ENCODE measurements around the gene MYMX. TPM values are rescaled to one million over a fixed set of nuclear protein-coding genes. Genes with fewer than 3 reads are reported as not detected.
"Not testable (repeated sequence)": the region's sequence is repeated elsewhere in the genome, so short reads cannot be mapped to it uniquely, and the experiment has no call there.

MYMX gene
- total RNA-seq, 1 donor from 2014 or later, result not detected

DNA sequence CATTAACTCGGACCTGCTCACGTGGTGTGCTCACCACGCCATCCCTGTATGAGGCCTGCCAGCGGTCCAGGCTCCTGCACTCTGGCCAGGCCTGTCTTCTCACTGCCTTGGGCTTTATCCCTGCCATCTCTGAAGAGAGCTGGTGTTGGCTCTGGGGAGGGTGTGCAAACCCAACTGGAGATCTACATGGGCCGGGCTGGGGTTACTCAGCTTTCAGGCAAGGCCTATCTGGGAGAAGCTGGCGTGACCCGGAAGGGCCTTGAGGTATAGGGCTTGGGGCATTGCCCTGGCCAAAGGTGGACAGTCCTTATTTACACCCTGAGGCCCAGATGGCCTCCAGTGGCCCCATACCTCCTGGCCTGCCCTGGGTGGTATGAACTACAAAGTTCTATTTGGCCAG is 11.7 kb downstream of the MYMX start:
- Mint-ChIP-seq H3K36me3 (ENCODE audit: low read depth) (no peaks in the 10 kb centered on the region), H3K4me1 (peaks cover 8% of the 10 kb centered on the region), H3K9me3 (no peaks in the 10 kb centered on the region), H3K27me3 (no peaks in the 10 kb centered on the region), H3K27ac (no peak overlapping the region), H3K4me3 (no peak overlapping the region)
- intact Hi-C loops (cut with micrococcal nuclease), result no loop called here
- ChIA-PET CTCF (interaction anchor here (1.4 kb wide), 1 partner anchor 39 kb away, joined by 3 read pairs; no protein-coding TSS in a partner anchor), POLR2A (no interaction called here)
- DNase-seq (no peak), ATAC-seq (ENCODE audit: low read depth) (no peak)
- TF ChIP-seq, protein P1, sequence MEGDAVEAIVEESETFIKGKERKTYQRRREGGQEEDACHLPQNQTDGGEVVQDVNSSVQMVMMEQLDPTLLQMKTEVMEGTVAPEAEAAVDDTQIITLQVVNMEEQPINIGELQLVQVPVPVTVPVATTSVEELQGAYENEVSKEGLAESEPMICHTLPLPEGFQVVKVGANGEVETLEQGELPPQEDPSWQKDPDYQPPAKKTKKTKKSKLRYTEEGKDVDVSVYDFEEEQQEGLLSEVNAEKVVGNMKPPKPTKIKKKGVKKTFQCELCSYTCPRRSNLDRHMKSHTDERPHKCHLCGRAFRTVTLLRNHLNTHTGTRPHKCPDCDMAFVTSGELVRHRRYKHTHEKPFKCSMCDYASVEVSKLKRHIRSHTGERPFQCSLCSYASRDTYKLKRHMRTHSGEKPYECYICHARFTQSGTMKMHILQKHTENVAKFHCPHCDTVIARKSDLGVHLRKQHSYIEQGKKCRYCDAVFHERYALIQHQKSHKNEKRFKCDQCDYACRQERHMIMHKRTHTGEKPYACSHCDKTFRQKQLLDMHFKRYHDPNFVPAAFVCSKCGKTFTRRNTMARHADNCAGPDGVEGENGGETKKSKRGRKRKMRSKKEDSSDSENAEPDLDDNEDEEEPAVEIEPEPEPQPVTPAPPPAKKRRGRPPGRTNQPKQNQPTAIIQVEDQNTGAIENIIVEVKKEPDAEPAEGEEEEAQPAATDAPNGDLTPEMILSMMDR (IDR thresholded peaks at IDR 0.05), result no peak

DNA sequence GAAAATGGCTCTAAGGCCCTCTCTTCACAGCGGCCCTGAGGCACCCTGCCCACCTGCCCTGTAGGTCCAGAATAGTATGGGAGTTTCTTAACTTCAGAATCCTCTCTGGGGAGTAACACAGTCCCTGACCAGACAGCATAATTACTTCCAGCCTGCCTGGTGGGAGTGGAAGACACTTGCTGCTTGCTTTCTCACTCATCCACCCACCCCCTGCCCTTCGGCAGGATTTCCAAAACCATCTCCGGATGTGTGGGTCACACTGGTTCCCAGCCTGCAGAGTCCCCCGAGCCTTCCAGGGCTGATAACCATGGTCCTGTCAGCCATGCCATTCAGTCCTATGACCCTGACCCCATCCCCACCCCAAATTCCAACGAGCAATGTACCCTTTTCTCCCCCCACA is 12.1 kb downstream of the MYMX start:
- intact Hi-C loops (cut with micrococcal nuclease), result no loop called here
- TF ChIP-seq, protein P1 (IDR thresholded peaks at IDR 0.05), result no peak
- Mint-ChIP-seq H3K36me3 (ENCODE audit: low read depth) (peaks cover 2% of the 10 kb centered on the region), H3K4me3 (no peak overlapping the region), H3K27ac (no peak overlapping the region), H3K27me3 (no peaks in the 10 kb centered on the region), H3K4me1 (peaks cover 8% of the 10 kb centered on the region), H3K9me3 (no peaks in the 10 kb centered on the region)
- ATAC-seq (ENCODE audit: low read depth) (no peak), DNase-seq (no peak)
- ChIA-PET POLR2A (no interaction called here), CTCF (no interaction called here)

DNA sequence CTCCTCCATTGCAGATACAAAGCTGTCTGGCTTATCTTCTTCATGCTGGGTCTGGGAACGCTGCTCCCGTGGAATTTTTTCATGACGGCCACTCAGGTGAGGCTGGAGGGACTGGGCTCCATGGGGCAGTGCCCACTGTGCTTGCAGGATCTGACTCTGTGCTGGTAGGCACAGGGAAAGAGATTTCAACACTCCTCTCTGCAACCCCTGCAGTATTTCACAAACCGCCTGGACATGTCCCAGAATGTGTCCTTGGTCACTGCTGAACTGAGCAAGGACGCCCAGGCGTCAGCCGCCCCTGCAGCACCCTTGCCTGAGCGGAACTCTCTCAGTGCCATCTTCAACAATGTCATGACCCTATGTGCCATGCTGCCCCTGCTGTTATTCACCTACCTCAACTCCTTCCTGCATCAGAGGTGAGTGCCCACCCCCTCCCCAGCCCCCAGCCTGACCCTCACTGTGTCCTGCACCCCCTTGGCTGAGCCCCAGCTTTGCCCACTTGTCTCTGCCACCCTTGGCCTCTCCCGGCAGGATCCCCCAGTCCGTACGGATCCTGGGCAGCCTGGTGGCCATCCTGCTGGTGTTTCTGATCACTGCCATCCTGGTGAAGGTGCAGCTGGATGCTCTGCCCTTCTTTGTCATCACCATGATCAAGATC is 12.8 kb downstream of the MYMX start:
- no peak overlapping the region for H3K27ac Mint-ChIP-seq
- peaks cover 2% of the 10 kb centered on the region for H3K36me3 Mint-ChIP-seq (ENCODE audit: low read depth)
- H3K4me3 Mint-ChIP-seq, result no peak overlapping the region
- peaks cover 2% of the 10 kb centered on the region for H3K4me1 Mint-ChIP-seq
- TF ChIP-seq, protein P1 (IDR thresholded peaks at IDR 0.05), result no peak
- ChIA-PET CTCF (no interaction called here), POLR2A (no interaction called here)
- intact Hi-C loops (cut with micrococcal nuclease), result no loop called here
- DNase-seq, result no peak
- H3K9me3 Mint-ChIP-seq, result no peaks in the 10 kb centered on the region
- no peaks in the 10 kb centered on the region for H3K27me3 Mint-ChIP-seq
- no peak for ATAC-seq (ENCODE audit: low read depth)

DNA sequence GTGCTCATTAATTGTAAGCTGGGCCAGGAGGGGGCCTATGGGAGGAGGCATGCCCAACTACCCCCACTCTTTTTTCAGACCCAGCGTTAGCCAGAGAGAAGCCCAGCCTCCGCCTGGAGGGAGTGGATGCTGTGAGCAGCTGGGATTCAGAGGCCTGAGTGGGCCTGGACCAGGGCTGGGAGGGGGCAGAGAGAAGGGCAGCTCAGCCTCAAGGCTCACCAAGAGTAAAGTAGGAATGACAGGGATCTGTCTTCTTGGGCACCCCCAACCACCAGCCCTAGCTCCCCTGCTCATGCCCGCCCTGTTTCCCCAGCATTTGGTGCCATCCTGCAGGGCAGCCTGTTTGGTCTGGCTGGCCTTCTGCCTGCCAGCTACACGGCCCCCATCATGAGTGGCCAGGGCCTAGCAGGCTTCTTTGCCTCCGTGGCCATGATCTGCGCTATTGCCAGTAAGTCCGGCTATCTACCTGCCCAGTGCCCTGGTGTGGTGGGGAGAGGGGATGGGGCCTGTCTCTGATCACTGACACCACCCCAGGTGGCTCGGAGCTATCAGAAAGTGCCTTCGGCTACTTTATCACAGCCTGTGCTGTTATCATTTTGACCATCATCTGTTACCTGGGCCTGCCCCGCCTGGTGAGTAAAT is 13.4 kb downstream of the MYMX start:
- no peak for DNase-seq
- no peaks in the 10 kb centered on the region for H3K27me3 Mint-ChIP-seq
- no peaks in the 10 kb centered on the region for H3K4me1 Mint-ChIP-seq
- intact Hi-C loops (cut with micrococcal nuclease), result no loop called here
- no peak overlapping the region for H3K4me3 Mint-ChIP-seq
- TF ChIP-seq, protein P1 (IDR thresholded peaks at IDR 0.05), result no peak
- ChIA-PET CTCF (no interaction called here), POLR2A (no interaction called here)
- no peak overlapping the region for H3K27ac Mint-ChIP-seq
- no peak for ATAC-seq (ENCODE audit: low read depth)
- H3K9me3 Mint-ChIP-seq, result no peaks in the 10 kb centered on the region
- H3K36me3 Mint-ChIP-seq (ENCODE audit: low read depth), result peaks cover 2% of the 10 kb centered on the region

DNA sequence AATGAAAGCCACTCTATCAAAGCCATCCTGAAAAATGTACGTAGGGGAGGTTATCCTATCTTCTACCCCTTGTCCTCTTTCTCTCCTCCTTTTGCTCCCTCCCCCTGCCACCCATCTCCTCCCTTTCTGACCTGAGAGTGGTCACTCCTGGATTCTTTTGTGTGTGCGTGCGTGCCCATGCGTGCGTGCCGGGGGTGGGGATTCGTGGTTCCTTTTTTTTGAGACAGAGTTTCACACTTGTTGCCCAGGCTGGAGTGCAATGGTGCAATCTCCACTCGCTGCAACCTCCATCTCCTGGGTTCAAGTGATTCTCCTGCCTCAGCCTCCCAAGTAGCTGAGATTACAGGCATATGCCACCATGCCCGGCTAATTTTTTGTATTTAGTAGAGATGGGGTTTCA is 14.7 kb downstream of the MYMX start:
- H3K36me3 Mint-ChIP-seq (ENCODE audit: low read depth); H3K9me3 Mint-ChIP-seq; H3K4me3 Mint-ChIP-seq; DNase-seq; H3K4me1 Mint-ChIP-seq; POLR2A ChIA-PET; H3K27ac Mint-ChIP-seq; H3K27me3 Mint-ChIP-seq; CTCF ChIA-PET; ATAC-seq (ENCODE audit: low read depth); intact Hi-C loops (cut with micrococcal nuclease): not testable (repeated sequence)

All from activated B cell treated with CpG ODN at 0.5 μM for 24 hours (primary cell).